HCT116 (cell line): ENCODE data around the gene HOMER1. TPM values are rescaled to one million over a fixed set of nuclear protein-coding genes. Genes with fewer than 3 reads are reported as not detected.

Experiments used
- ATAC-seq: fragments of 200-7000 bp; cut with Tn5 transposase; 2 replicates; pipeline ENCODE4 v1.9.1; 2020; ENCODE audit warnings: mild to moderate bottlenecking, moderate library complexity
- BruUV-seq: library from RNA; stranded (reverse); fragments of 400-500 nt; replicated peaks from 2 replicates; lab custom pipeline; 2021; lab: Mats Ljungman, UMichigan
- CTCF ChIA-PET: fragments of 300-600 bp; sonication (Branson Sonifier 250); formaldehyde crosslinking; loops from one replicate; lab custom pipeline; 2021; ENCODE audit warnings: antibody characterized with exemption; lab: Charles Lee
- POLR2A ChIA-PET: fragments of 300-600, 350-600 bp; sonication (Branson Sonifier 250); formaldehyde crosslinking; loops from one replicate; lab custom pipeline; 2021; ENCODE audit warnings: antibody characterized with exemption; lab: Charles Lee
- RAD21 ChIA-PET, 2 experiments: fragments of 300-600 bp; sonication (Branson Sonifier 250); formaldehyde crosslinking; loops; one replicate each; lab custom pipeline; 2023; ENCODE audit warnings: low total read pairs in 2 of 2; ENCODE audit not compliant: uncharacterized antibody in 2 of 2, unreplicated experiment in 2 of 2, low non-redundant PET in 1 of 2; lab: Charles Lee
- DNase-seq: peaks from one replicate; pipeline ENCODE4 v3.0.0-alpha.2; 2010; ENCODE audit warnings: low read depth, low spot score
- H2AFZ ChIP-seq: fragments of 200-600 bp; shearing (Covaris generic), sonication (generic); 2 replicates; pipeline ENCODE4 v1.6.1; 2017; ENCODE audit warnings: low read depth, mixed run types, mixed read lengths, antibody characterized with exemption, low read length; ENCODE audit not compliant: poor library complexity, severe bottlenecking
- H3K27ac ChIP-seq: 2 replicates; pipeline ENCODE4 v1.5.1; 2012; ENCODE audit warnings: low read depth, low read length
- H3K27me3 ChIP-seq: fragments of 200-600 bp; sonication (generic); 2 replicates; pipeline ENCODE4 v1.6.1; 2016; ENCODE audit warnings: mixed run types, low read length, mixed read lengths; ENCODE audit not compliant: insufficient read depth
- H3K36me3 ChIP-seq, 2 experiments: fragments of 200-500 bp in 1 of 2; fragments of 200-600 bp in 1 of 2; sonication (Bioruptor generic) in 1 of 2; sonication (generic) in 1 of 2; 2 replicates each; pipeline versions ENCODE4 v1.5.1 to v1.6.1; 2014 to 2016; ENCODE audit warnings: low read length in 2 of 2, inconsistent platforms in 1 of 2, mixed read lengths in 1 of 2, mixed run types in 1 of 2; ENCODE audit not compliant: insufficient read depth in 2 of 2, control insufficient read depth in 1 of 2
- H3K4me1 ChIP-seq, 2 experiments: fragments of 200-600 bp in 1 of 2; sonication (generic) in 1 of 2; 2 replicates each; pipeline versions ENCODE4 v1.5.1 to v1.6.1; 2012 to 2017; ENCODE audit warnings: low read length in 2 of 2, inconsistent platforms in 1 of 2, mild to moderate bottlenecking in 1 of 2, mixed read lengths in 1 of 2, mixed run types in 1 of 2, moderate library complexity in 1 of 2; ENCODE audit not compliant: insufficient read depth in 2 of 2, control insufficient read depth in 1 of 2
- H3K4me2 ChIP-seq: fragments of 200-600 bp; sonication (generic); 2 replicates; pipeline ENCODE4 v1.6.1; 2017; ENCODE audit warnings: mixed run types, low read length, mixed read lengths
- H3K4me3 ChIP-seq, 2 experiments: fragments of 200-600 bp in 1 of 2; sonication (generic) in 1 of 2; replicated peaks in 1 of 2; 2 replicates each; pipeline ENCODE4 v1.5.1; 2011 to 2016; ENCODE audit warnings: low read length in 2 of 2, control low read depth in 1 of 2, low read depth in 1 of 2, mild to moderate bottlenecking in 1 of 2, mixed read lengths in 1 of 2, mixed run types in 1 of 2
- H3K79me2 ChIP-seq: fragments of 200-600 bp; sonication (generic); 2 replicates; pipeline ENCODE4 v1.6.1; 2017; ENCODE audit warnings: mild to moderate bottlenecking, mixed run types, low read length, moderate library complexity, mixed read lengths; ENCODE audit not compliant: insufficient read depth
- H3K9ac ChIP-seq: fragments of 200-600 bp; sonication (generic); 2 replicates; pipeline ENCODE4 v1.6.1; 2016; ENCODE audit warnings: low read length, mixed read lengths
- H3K9me2 ChIP-seq: fragments of 200-600 bp; sonication (generic), shearing (Covaris generic); 2 replicates; pipeline ENCODE4 v1.6.1; 2017; ENCODE audit warnings: mixed run types, mild to moderate bottlenecking, moderate library complexity; ENCODE audit not compliant: insufficient read depth
- H3K9me3 ChIP-seq, 2 experiments: fragments of 200-500 bp in 1 of 2; fragments of 200-600 bp in 1 of 2; sonication (Bioruptor generic) in 1 of 2; sonication (generic) in 1 of 2; 2 replicates each; pipeline ENCODE4 v1.6.1; 2014 to 2017; ENCODE audit warnings: low read length in 2 of 2, mixed read lengths in 2 of 2, inconsistent platforms in 1 of 2, low read depth in 1 of 2, mild to moderate bottlenecking in 1 of 2, mixed run types in 1 of 2, moderate library complexity in 1 of 2; ENCODE audit not compliant: control insufficient read depth in 1 of 2, insufficient read depth in 1 of 2
- H4K20me1 ChIP-seq: fragments of 200-600 bp; sonication (generic), shearing (Covaris generic); 2 replicates; pipeline ENCODE4 v1.6.1; 2017; ENCODE audit warnings: mixed run types, mild to moderate bottlenecking, moderate library complexity; ENCODE audit not compliant: insufficient read depth
- EGR1 ChIP-seq: IDR thresholded peaks from 2 replicates; pipeline ENCODE4 v1.6.1; 2012; ENCODE audit warnings: low read depth
- RAD21 ChIP-seq: IDR thresholded peaks from 2 replicates; pipeline ENCODE4 v1.6.1; 2012; ENCODE audit warnings: low read depth, mild to moderate bottlenecking
- SIN3A ChIP-seq: IDR thresholded peaks from 2 replicates; pipeline ENCODE4 v1.6.1; 2012; ENCODE audit warnings: low read depth
- TCF7L2 ChIP-seq: IDR thresholded peaks from 2 replicates; pipeline ENCODE4 v1.7.0; 2011; ENCODE audit warnings: borderline replicate concordance, inconsistent platforms; ENCODE audit not compliant: insufficient read depth, insufficient read length; ENCODE audit errors: extremely low read depth
- ZNF274 ChIP-seq: fragments of 200-500 bp; sonication (Bioruptor generic); IDR thresholded peaks from 2 replicates; pipeline ENCODE4 v1.6.1; 2014; ENCODE audit warnings: mild to moderate bottlenecking, low read depth, low read length, inconsistent platforms
- intact Hi-C: fragments of 100-400 bp; cut with micrococcal nuclease; formaldehyde crosslinking; loops from 2 replicates; pipeline ENCODE4 v1.10.0; 2022
- total RNA-seq: library from RNA; stranded (reverse); gene quantifications from one replicate; pipeline ENCODE4 v1.2.1, GENCODE V29; 2021; ENCODE audit not compliant: unreplicated experiment
- TF ChIP-seq, protein P1 (sequence below), 3 experiments: fragments of 200-600 bp in 1 of 3; sonication (generic) in 1 of 3; IDR thresholded peaks in 2 of 3; conservative IDR thresholded peaks in 1 of 3; 2 replicates each; pipeline ENCODE4 v1.5.1; 2012 to 2017; ENCODE audit warnings: low read depth in 2 of 3, low read length in 2 of 3, antibody characterized with exemption in 1 of 3, borderline replicate concordance in 1 of 3, control low read depth in 1 of 3, mild to moderate bottlenecking in 1 of 3, mixed read lengths in 1 of 3, mixed run types in 1 of 3, moderate library complexity in 1 of 3; ENCODE audit not compliant: insufficient read depth in 1 of 3
- TF ChIP-seq, protein P2 (sequence below): IDR thresholded peaks from 2 replicates; pipeline ENCODE4 v1.6.1; 2012
- TF ChIP-seq, protein P3 (sequence below): IDR thresholded peaks from 2 replicates; pipeline ENCODE4 v1.6.1; 2012
- TF ChIP-seq, protein P4 (sequence below): IDR thresholded peaks from 2 replicates; pipeline ENCODE4 v1.6.1; 2012; ENCODE audit warnings: low read depth
- TF ChIP-seq, protein P5 (sequence below): IDR thresholded peaks from 2 replicates; pipeline ENCODE4 v1.6.1; 2011; ENCODE audit warnings: mild to moderate bottlenecking, low read length, moderate library complexity; ENCODE audit not compliant: insufficient replicate concordance; ENCODE audit errors: extremely low read depth

Gene HOMER1
- total RNA-seq, 1 experiment from 2014 or later, result 21.4 TPM

DNA sequence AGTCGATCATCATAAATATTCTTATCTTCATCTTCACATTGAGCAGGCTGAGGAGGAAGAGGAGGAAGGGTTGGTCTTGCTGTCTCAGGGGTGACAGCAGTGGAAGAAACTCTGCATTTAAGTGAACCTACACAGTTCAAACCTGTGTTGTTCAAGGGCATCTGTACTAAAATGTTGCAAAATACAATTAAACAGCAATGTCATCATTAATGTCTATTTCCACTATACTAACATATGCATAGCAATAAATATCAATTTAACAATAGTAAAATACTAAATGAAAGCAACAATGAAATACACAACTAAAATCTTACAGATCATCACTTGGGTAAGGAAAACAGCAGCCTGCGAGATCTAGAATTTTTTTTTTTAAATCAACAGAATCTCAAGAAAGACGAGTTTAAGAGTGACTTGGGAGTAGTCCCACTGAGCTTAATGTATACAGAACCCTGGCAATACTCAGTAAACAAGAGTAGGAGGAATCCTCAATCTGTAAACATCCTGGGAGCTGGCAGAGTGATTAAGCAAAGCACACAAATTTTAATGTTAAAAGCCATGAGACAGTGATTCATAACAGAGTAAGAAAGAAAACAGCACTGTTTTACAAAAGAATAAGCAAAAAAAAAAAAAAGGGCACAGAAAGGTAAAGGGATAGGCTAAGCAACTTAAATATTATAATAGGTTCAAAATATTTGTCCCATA lies 10.0 kb downstream of the HOMER1 start:
- intact Hi-C loops, result no loop called here
- H4K20me1 ChIP-seq, result no peaks in the 10 kb centered on the region
- H3K4me3 ChIP-seq, result no peak overlapping the region
- H3K9me3 ChIP-seq, result no peaks in the 10 kb centered on the region
- ATAC-seq, result no peak
- no peaks in the 10 kb centered on the region for H3K27me3 ChIP-seq
- CTCF ChIA-PET, result no interaction called here
- no TSS peak for BruUV-seq
- H3K4me1 ChIP-seq, result no peaks in the 10 kb centered on the region
- RAD21 ChIA-PET, result no interaction called here
- 0 out of 4 replicates have a peak, but pooled peaks cover 0 to 2% of the 10 kb centered on the region in 2 experiments for H3K36me3 ChIP-seq
- no peak overlapping the region for H3K4me2 ChIP-seq
- POLR2A ChIA-PET, result no interaction called here
- no peak for DNase-seq
- no peak overlapping the region for H2AFZ ChIP-seq
- no peaks in the 10 kb centered on the region for H3K9me2 ChIP-seq
- TF ChIP-seq, protein P1, sequence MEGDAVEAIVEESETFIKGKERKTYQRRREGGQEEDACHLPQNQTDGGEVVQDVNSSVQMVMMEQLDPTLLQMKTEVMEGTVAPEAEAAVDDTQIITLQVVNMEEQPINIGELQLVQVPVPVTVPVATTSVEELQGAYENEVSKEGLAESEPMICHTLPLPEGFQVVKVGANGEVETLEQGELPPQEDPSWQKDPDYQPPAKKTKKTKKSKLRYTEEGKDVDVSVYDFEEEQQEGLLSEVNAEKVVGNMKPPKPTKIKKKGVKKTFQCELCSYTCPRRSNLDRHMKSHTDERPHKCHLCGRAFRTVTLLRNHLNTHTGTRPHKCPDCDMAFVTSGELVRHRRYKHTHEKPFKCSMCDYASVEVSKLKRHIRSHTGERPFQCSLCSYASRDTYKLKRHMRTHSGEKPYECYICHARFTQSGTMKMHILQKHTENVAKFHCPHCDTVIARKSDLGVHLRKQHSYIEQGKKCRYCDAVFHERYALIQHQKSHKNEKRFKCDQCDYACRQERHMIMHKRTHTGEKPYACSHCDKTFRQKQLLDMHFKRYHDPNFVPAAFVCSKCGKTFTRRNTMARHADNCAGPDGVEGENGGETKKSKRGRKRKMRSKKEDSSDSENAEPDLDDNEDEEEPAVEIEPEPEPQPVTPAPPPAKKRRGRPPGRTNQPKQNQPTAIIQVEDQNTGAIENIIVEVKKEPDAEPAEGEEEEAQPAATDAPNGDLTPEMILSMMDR (IDR thresholded peaks at IDR 0.05 in 2 of 3, conservative IDR thresholded peaks at IDR 0.05 in 1 of 3; ENCODE audit: borderline replicate concordance in 1 of 3, insufficient read depth in 1 of 3, low read depth in 2 of 3, low read length in 2 of 3), result no peak
- TF ChIP-seq ZNF274 (no peak), SIN3A (no peak), TCF7L2 (no peak), EGR1 (no peak), RAD21 (no peak)
- TF ChIP-seq, protein P2, sequence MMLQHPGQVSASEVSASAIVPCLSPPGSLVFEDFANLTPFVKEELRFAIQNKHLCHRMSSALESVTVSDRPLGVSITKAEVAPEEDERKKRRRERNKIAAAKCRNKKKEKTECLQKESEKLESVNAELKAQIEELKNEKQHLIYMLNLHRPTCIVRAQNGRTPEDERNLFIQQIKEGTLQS, result no peak
- TF ChIP-seq, protein P3, sequence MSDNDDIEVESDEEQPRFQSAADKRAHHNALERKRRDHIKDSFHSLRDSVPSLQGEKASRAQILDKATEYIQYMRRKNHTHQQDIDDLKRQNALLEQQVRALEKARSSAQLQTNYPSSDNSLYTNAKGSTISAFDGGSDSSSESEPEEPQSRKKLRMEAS, result no peak
- TF ChIP-seq, protein P4, sequence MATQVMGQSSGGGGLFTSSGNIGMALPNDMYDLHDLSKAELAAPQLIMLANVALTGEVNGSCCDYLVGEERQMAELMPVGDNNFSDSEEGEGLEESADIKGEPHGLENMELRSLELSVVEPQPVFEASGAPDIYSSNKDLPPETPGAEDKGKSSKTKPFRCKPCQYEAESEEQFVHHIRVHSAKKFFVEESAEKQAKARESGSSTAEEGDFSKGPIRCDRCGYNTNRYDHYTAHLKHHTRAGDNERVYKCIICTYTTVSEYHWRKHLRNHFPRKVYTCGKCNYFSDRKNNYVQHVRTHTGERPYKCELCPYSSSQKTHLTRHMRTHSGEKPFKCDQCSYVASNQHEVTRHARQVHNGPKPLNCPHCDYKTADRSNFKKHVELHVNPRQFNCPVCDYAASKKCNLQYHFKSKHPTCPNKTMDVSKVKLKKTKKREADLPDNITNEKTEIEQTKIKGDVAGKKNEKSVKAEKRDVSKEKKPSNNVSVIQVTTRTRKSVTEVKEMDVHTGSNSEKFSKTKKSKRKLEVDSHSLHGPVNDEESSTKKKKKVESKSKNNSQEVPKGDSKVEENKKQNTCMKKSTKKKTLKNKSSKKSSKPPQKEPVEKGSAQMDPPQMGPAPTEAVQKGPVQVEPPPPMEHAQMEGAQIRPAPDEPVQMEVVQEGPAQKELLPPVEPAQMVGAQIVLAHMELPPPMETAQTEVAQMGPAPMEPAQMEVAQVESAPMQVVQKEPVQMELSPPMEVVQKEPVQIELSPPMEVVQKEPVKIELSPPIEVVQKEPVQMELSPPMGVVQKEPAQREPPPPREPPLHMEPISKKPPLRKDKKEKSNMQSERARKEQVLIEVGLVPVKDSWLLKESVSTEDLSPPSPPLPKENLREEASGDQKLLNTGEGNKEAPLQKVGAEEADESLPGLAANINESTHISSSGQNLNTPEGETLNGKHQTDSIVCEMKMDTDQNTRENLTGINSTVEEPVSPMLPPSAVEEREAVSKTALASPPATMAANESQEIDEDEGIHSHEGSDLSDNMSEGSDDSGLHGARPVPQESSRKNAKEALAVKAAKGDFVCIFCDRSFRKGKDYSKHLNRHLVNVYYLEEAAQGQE, result no peak
- TF ChIP-seq, protein P5, sequence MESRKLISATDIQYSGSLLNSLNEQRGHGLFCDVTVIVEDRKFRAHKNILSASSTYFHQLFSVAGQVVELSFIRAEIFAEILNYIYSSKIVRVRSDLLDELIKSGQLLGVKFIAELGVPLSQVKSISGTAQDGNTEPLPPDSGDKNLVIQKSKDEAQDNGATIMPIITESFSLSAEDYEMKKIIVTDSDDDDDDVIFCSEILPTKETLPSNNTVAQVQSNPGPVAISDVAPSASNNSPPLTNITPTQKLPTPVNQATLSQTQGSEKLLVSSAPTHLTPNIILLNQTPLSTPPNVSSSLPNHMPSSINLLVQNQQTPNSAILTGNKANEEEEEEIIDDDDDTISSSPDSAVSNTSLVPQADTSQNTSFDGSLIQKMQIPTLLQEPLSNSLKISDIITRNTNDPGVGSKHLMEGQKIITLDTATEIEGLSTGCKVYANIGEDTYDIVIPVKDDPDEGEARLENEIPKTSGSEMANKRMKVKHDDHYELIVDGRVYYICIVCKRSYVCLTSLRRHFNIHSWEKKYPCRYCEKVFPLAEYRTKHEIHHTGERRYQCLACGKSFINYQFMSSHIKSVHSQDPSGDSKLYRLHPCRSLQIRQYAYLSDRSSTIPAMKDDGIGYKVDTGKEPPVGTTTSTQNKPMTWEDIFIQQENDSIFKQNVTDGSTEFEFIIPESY, result no peak
- TF ChIP-seq, all 23 proteins: peak for 0
- Histone ChIP-seq H3K79me2 (peaks cover 60% of the 10 kb centered on the region), H3K27ac (no peak overlapping the region), H3K9ac (no peak overlapping the region)
